ENCODE measurements around the gene HGFAC.

HGFAC gene

DNA sequence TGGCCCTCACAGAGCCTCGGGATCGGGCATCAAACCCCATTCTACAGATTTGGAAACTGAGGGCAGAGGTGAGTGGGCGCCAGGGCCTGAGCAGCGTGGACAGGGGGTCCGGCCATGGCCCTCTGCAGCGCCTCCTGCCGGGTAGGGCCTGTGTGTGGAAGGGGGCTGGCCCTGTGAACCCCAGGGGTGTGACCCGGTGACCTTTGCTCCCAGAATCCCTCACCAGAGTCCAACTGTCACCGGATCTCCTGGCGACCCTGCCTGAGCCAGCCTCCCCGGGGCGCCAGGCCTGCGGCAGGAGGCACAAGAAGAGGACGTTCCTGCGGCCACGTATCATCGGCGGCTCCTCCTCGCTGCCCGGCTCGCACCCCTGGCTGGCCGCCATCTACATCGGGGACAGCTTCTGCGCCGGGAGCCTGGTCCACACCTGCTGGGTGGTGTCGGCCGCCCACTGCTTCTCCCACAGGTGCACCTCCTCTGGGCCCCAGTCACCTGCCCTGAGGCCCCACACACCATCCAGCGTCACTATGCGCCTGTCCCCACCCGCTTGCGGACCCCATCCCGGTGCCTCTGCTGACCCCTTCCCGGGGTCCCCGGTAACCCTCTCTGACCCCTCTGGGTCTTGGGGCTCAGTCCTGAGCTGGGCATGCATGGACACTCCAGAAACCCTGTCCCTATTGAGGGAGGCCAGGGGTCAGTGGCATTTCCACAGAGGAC, 4.2 kb downstream of the HGFAC start:
- no peak for DNase-seq (ENCODE audit: low read depth in 1 of 2, low spot score in 1 of 2)
- TF ChIP-seq GABPA (IDR thresholded peaks at IDR 0.05; ENCODE audit: low read depth) (no peak), SPI1 (IDR thresholded peaks at IDR 0.05; ENCODE audit: borderline replicate concordance, low read depth) (no peak), POLR2AphosphoS5 (IDR thresholded peaks at IDR 0.05; ENCODE audit: low read depth) (no peak)
- TF ChIP-seq, protein P1, sequence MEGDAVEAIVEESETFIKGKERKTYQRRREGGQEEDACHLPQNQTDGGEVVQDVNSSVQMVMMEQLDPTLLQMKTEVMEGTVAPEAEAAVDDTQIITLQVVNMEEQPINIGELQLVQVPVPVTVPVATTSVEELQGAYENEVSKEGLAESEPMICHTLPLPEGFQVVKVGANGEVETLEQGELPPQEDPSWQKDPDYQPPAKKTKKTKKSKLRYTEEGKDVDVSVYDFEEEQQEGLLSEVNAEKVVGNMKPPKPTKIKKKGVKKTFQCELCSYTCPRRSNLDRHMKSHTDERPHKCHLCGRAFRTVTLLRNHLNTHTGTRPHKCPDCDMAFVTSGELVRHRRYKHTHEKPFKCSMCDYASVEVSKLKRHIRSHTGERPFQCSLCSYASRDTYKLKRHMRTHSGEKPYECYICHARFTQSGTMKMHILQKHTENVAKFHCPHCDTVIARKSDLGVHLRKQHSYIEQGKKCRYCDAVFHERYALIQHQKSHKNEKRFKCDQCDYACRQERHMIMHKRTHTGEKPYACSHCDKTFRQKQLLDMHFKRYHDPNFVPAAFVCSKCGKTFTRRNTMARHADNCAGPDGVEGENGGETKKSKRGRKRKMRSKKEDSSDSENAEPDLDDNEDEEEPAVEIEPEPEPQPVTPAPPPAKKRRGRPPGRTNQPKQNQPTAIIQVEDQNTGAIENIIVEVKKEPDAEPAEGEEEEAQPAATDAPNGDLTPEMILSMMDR (IDR thresholded peaks at IDR 0.05; ENCODE audit: insufficient read depth, low read length): no peak
- TF ChIP-seq, protein P2, sequence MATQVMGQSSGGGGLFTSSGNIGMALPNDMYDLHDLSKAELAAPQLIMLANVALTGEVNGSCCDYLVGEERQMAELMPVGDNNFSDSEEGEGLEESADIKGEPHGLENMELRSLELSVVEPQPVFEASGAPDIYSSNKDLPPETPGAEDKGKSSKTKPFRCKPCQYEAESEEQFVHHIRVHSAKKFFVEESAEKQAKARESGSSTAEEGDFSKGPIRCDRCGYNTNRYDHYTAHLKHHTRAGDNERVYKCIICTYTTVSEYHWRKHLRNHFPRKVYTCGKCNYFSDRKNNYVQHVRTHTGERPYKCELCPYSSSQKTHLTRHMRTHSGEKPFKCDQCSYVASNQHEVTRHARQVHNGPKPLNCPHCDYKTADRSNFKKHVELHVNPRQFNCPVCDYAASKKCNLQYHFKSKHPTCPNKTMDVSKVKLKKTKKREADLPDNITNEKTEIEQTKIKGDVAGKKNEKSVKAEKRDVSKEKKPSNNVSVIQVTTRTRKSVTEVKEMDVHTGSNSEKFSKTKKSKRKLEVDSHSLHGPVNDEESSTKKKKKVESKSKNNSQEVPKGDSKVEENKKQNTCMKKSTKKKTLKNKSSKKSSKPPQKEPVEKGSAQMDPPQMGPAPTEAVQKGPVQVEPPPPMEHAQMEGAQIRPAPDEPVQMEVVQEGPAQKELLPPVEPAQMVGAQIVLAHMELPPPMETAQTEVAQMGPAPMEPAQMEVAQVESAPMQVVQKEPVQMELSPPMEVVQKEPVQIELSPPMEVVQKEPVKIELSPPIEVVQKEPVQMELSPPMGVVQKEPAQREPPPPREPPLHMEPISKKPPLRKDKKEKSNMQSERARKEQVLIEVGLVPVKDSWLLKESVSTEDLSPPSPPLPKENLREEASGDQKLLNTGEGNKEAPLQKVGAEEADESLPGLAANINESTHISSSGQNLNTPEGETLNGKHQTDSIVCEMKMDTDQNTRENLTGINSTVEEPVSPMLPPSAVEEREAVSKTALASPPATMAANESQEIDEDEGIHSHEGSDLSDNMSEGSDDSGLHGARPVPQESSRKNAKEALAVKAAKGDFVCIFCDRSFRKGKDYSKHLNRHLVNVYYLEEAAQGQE (IDR thresholded peaks at IDR 0.05; ENCODE audit: insufficient replicate concordance, low read depth): no peak

DNA sequence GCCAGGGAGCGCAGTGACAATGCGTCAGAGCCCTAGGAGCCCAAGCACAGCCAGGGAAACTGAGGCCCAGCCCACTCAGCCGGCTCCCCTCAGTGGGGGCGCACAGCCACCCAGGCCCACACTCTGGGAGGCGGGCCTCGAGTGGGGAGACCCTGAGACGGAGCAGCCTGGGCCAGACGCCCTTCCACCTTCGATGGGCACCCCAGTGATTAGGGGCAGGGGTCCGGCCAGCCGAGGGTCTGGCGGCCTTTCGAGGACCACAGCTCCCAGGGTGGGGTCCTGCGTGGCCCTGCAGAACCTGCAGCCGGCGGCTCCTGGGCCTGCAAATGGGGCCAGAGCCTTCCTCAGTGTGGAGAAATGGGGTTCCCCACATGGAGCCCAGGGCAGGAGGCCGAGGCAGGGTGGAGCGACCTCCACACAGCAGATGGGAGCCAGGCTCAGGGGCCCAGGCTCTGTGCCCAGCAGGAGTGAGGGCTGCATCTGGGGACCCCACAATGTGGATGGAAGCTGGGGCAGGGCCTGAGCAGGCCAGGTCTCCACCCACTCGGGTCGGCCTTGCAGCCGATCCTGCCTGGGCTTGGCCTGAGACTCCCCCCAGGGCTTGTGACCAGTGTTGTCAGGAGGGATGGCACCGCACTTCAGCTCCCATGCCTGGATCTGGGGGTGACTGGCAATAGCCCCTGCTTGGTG, 5.0 kb downstream of the HGFAC start:
- TF ChIP-seq, protein P2 (IDR thresholded peaks at IDR 0.05; ENCODE audit: insufficient replicate concordance, low read depth): no peak
- no peak for TF ChIP-seq SPI1 (IDR thresholded peaks at IDR 0.05; ENCODE audit: borderline replicate concordance, low read depth)
- TF ChIP-seq GABPA (IDR thresholded peaks at IDR 0.05; ENCODE audit: low read depth): no peak
- TF ChIP-seq POLR2AphosphoS5 (IDR thresholded peaks at IDR 0.05; ENCODE audit: low read depth): no peak
- TF ChIP-seq, protein P1 (IDR thresholded peaks at IDR 0.05; ENCODE audit: insufficient read depth, low read length): no peak
- DNase-seq (ENCODE audit: low read depth in 1 of 2, low spot score in 1 of 2): no peak
- H3K4me3 ChIP-seq (replicated peaks; ENCODE audit: insufficient read depth, low read length): no peak overlapping the region
- no peak overlapping the region for H3K27ac ChIP-seq (replicated peaks)
- H3K27me3 ChIP-seq (ENCODE audit: insufficient read depth, poor library complexity, severe bottlenecking): peaks cover 13% of the 10 kb centered on the region

More for the DNA sequence above, 4.2 kb downstream of the HGFAC start:
- Histone ChIP-seq H3K27me3 (ENCODE audit: insufficient read depth, poor library complexity, severe bottlenecking) (peaks cover 10% of the 10 kb centered on the region), H3K27ac (replicated peaks) (no peak overlapping the region), H3K4me3 (replicated peaks; ENCODE audit: insufficient read depth, low read length) (no peak overlapping the region)

DNA sequence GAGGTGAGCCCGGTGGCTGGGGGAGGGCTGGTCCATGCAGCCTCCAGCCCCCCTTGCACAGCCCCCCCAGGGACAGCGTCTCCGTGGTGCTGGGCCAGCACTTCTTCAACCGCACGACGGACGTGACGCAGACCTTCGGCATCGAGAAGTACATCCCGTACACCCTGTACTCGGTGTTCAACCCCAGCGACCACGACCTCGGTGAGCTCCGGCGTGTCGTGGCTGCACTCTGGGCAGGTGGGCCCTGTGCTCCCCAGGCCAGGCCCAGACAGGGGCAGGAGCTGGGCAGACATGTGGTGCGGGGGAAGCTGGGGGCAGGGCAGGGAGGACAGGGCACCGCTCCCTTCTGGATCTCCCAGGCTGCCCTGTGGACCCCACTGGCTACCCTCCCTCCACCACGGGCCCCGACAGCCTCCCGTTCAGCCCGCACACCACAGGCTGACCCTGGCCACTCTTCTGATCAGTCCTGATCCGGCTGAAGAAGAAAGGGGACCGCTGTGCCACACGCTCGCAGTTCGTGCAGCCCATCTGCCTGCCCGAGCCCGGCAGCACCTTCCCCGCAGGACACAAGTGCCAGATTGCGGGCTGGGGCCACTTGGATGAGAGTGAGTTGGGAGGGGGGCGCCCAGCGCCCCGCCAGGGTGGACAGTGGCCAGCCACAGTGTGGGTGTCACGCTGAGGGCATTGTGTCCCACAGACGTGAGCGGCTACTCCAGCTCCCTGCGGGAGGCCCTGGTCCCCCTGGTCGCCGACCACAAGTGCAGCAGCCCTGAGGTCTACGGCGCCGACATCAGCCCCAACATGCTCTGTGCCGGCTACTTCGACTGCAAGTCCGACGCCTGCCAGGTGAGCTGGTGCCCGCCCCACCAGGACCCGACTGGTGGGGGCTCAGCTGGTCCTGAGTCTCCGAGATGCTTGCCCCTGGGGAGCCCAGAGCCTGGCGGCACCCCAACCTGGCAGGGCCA, 5.9 kb downstream of the HGFAC start:
- TF ChIP-seq, protein P2 (IDR thresholded peaks at IDR 0.05; ENCODE audit: insufficient replicate concordance, low read depth): no peak
- TF ChIP-seq, protein P1 (IDR thresholded peaks at IDR 0.05; ENCODE audit: insufficient read depth, low read length): no peak
- TF ChIP-seq GABPA (IDR thresholded peaks at IDR 0.05; ENCODE audit: low read depth) (no peak), SPI1 (IDR thresholded peaks at IDR 0.05; ENCODE audit: borderline replicate concordance, low read depth) (no peak), POLR2AphosphoS5 (IDR thresholded peaks at IDR 0.05; ENCODE audit: low read depth) (no peak)
- Histone ChIP-seq H3K27ac (replicated peaks) (no peak overlapping the region), H3K27me3 (ENCODE audit: insufficient read depth, poor library complexity, severe bottlenecking) (peaks cover 13% of the 10 kb centered on the region), H3K4me3 (replicated peaks; ENCODE audit: insufficient read depth, low read length) (no peak overlapping the region)
- DNase-seq (ENCODE audit: low read depth in 1 of 2, low spot score in 1 of 2): no peak
